GM12872 (cell line): Measurements from ENCODE around the gene RGS3.

Experiments used
- TF ChIP-seq, protein P1 (sequence below): IDR thresholded peaks from 3 replicates; pipeline ENCODE4 v1.5.1; 2011; ENCODE audit warnings: low read depth, mild to moderate bottlenecking, low read length, moderate library complexity; ENCODE audit not compliant: insufficient read depth

The RGS3 gene

GRCh38 chr9:113514061-113514460 lies 50.5 kb downstream of the RGS3 start:
- TF ChIP-seq, protein P1, sequence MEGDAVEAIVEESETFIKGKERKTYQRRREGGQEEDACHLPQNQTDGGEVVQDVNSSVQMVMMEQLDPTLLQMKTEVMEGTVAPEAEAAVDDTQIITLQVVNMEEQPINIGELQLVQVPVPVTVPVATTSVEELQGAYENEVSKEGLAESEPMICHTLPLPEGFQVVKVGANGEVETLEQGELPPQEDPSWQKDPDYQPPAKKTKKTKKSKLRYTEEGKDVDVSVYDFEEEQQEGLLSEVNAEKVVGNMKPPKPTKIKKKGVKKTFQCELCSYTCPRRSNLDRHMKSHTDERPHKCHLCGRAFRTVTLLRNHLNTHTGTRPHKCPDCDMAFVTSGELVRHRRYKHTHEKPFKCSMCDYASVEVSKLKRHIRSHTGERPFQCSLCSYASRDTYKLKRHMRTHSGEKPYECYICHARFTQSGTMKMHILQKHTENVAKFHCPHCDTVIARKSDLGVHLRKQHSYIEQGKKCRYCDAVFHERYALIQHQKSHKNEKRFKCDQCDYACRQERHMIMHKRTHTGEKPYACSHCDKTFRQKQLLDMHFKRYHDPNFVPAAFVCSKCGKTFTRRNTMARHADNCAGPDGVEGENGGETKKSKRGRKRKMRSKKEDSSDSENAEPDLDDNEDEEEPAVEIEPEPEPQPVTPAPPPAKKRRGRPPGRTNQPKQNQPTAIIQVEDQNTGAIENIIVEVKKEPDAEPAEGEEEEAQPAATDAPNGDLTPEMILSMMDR = no peak

GRCh38 chr9:113514748-113515147 lies 51.2 kb downstream of the RGS3 start:
- TF ChIP-seq, protein P1 = no peak

DNA sequence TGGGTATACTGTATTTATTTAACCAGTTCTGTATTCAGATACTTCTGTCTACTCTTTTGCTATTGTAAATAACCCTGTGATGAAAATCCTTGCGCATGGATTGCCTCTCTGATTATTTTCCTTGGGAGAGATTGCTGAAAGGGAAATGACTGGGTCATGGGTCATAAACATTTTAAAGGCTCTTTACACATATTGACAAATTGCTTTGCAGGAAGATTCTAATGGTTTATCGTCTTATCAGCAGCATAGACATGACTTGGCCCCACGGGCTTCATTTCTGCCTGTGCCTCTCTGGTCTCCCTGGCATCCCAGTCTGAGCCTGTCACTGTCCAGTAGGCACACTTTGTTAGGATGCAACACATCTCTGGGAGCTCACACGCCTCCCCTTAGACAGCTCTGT lies 52.3 kb downstream of the RGS3 start:
- TF ChIP-seq, protein P1 = no peak

DNA sequence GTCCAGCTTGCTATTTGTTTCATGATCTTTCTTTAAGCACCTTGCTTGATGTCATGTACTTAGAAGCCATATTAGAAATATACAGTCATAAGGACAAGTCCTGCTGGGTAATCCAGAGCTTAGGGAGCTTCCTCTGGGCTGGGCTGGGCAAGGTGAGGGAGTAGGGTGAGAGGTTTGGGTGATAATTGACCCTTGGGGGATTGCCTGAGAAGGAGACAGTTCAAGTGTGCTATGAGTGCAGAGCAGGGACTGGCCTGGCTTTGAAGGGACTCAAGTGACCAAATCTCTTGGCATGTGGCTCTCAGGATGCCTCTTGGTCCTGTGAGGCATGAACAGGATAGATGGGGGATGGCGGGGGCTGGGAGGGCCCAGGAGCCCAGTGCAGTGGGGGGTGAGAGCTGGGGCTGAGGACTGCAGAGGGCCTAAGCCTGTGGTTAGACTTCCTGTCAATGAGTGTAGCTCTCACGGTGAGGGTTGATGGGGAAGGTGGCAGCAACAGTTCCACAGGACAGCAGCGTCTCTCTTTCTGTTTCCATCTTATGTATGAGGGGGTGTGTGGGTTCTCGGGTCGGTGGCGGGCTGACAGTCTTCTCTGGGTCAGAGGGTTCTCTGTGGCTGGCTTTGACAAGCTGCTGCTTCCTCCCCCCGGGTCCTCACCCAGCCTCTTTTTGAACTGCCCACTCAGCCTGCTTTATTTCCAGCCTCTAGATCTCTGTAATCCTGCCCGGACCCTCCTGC lies 53.5 kb downstream of the RGS3 start:
- TF ChIP-seq, protein P1 = no peak

DNA sequence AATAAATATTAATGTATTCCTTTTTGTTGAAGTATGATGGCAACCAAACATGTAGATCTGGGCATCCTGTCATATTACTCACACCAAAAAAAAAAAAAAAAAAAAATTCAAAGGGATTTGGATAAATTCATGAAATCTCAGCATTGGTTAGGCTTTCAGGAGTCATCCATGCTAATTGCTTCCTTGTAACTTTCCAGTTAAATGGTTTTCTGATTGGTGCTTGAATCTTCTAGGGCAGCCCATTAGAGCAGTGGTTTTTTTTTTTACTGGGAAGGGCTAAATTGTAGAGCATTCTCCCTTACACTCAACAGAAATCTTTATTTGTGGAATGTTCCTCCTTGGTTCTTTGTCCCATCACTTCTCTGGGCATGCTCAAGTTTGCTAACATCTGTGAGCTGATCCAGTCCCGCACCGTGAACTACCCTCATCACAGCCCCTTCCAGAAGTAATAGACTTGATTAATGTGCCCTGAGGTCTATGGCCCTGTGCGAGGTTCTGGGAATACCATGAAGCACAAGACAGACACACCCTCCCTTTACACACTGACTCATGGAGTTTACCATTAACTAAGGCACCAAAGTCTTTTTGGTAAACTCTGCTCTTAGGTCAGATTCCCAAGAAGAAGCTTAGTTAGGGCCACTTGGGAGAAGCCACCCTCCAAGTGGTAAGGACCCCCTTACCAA lies 56.0 kb downstream of the RGS3 start:
- TF ChIP-seq, protein P1 = no peak

DNA sequence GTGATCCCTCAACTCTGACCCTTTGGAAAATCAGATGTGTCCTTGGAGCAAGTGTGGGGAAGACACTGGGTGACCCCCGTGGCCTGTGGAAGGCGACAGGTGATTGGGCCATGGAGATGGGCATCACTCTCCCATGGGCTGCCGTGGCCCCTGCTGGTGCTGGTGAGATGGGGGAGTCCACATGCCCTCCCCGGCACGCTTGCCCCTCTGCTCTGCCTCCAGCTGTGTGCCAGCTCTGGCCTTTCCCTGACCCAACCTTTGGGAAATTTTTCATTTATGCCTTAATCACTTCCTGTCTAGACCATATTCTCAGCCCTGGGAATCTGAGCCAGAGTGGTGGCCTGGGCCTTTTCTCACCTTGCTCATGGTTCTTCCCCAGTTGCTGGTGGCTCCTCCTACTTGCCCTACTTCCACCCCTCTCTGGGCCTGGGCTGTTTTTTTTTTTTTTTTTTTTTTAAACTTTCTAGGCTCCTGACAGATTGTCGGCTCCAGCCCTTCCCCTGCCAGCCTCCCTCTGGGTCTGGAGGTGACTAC lies 56.6 kb downstream of the RGS3 start:
- TF ChIP-seq, protein P1 = no peak

DNA sequence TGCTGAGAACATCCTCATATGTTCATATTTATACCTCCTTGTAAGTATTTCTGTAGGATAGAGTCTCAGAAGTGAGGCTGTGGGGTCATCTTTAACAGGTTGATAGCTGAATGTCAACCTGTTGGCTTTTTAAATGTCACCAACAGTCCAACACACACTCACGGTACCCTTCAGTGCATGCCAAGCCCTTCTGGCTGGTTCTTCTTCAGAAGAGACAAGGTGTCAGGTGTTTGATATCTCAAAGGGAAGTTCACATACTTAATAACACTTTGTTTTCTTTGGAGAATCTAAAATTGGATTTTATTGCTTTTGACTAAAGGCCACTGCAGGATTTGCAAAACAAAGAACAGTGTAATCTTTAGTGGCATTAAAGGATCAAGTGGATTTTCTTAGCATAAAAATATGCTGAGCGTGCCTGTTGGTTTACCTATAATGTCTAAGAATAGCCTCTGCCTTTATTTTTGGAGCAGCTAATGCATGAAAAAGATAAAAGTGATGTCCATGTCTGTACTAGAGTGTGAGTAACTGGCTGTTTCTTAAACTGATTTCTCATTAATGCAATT lies 58.2 kb downstream of the RGS3 start:
- TF ChIP-seq, protein P1 = no peak
